Activated T-cell treated with anti-CD3 and anti-CD28 coated beads for 48 hours (primary cell): ENCODE measurements around the gene NID1.

ENCODE experiments used
- DNase-seq: peaks from one replicate; pipeline ENCODE4 v3.0.0-alpha.2; 2020; ENCODE audit warnings: low read depth

Gene NID1

GRCh38 chr1:236063919-236064673, 794 bp downstream of the NID1 start:
- DNase-seq, result no peak

- DNase-seq, result no peak
Measured at GRCh38 chr1:236063551-236063918, 1.4 kb downstream of the NID1 start.

GRCh38 chr1:236060286-236060685, 4.6 kb downstream of the NID1 start:
- no peak for DNase-seq

DNA sequence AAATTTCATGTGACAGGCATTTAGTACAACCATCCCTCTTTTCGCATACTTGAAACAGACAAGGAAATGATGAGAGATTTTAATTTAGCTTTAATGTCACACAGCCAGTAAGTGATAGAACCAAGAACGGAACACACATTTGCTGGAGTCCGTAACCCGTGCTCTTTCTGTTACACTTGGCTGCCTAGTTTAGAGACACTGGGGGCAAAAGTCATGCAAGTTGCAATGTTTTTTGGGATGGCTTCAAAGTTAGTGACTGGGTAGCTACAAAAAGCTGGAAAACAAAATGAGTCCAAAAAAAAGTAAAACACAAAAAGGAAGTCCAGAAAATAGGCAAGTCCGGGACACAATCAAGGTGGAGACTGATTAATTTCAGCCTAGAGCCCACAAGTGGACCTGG, 5.9 kb downstream of the NID1 start:
- no peak for DNase-seq

DNA sequence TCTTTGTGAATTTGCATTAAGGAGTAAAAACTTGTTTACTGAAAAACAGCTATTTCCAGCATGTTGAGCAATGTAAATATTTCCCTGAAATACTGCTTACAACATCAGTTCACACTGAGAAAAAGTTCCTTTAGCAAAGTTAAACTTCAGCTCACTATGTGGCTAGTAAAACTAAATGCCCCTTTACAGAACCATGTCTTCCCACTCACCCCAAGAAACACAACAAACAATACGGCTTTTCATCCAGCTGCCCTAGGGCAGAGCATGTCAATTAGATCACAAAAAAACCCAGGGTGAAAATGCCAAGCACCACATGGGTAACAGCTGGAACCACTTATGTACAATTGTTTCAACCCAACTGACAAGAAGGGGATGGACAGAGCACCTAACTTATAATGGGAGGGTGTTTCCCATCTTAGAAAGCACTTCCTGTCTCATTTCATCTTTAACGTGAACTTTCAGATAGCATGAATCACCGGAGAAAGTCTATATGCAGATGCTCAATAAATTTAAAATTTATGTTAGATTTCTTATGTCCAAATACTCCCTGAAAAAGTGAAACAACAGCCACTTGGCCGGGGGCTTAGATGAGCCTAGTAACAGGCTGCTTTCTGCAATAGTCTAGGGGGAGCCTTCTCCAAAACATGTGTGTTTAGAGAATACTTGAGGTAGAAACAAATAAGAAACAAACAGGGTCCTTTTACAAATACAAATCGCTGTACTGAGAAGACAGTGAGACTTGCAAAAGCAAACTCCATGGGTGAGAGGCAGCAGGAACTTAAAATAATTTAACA, 6.6 kb downstream of the NID1 start:
- DNase-seq, result no peak

DNA sequence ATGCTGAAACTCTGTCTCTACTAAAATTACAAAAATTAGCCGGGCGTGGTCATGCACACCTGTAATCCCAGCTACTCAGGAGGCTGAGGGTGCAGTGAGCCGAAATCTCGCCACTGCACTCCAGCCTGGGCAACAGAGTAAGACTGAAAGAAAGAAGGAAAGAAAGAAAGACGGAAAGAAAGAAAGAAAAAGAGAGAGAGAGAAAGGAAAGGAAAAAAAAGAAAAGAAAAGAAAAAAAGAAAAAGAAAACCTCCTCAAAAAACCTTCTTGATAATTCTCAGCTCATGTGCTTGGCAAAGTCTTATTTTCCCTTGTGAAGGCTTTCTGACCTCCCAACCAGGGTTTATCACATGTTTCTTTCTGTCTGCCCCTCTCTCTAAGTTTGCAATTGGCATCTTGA, 7.3 kb downstream of the NID1 start:
- DNase-seq, result no peak

DNA sequence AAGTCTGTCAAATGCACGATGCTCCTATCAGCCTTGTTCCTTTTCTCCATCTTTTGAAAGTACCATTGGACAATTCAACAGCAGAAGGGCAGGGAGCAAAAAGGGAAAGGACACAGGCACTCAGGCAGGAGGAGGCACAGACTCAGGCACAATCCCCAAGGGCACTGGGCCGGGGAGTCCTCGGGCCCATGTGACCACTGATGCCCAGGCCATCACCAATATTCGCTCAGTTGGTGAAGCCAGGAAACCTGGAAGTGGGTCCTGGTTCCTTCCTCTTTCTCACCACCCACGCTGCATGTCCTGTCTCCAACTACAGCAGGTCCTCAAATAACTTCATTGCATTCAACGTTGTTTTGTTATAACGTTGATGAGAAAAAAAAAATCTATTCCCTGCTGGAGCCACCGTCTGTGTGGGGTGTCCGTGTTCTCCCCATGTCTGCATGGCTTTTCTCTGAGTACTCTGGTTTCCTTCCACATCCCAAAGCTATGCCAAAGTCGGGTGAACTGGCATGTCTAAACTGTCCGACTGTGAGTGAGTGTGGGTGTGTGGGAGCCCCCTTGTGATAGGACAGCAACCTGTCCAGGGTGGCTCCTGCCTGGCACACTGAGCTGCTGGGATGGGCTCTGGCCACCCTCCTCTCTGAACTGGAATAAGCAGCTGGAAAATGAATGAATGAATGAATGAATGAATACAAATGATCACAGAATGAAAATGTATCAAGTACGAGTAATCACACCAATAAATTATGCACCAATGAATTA, 12.5 kb downstream of the NID1 start:
- DNase-seq, result no peak

DNA sequence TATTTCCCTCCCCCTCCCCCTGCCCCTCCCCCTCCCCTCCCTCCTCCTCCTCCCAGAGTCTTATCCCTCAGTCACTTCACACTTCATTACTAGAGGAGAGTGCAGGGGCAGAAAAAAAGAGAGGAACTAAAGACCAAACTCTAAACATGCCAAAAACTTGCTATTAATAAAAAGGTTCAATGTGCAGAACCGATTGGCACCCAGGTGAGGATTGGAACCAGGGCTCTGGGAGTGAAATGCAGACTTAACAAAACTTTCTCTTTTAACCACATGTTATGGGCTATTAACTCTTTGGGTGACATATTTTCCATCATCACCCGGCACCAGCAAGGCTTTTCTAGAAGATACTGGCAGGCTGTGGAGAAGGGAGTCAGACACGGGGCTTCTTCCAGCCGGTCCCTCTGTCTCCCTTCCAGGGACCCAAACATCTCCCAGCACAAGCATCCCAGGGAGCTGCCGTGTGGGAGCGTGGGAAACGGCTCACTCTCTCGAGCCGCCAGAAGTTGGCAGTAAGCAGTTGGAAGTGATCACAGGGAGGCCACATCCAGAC, 13.6 kb downstream of the NID1 start:
- no peak for DNase-seq

GRCh38 chr1:236045771-236046170, 19.1 kb downstream of the NID1 start:
- no peak for DNase-seq

- no peak for DNase-seq
Measured at GRCh38 chr1:236044341-236044740, 20.5 kb downstream of the NID1 start.

DNA sequence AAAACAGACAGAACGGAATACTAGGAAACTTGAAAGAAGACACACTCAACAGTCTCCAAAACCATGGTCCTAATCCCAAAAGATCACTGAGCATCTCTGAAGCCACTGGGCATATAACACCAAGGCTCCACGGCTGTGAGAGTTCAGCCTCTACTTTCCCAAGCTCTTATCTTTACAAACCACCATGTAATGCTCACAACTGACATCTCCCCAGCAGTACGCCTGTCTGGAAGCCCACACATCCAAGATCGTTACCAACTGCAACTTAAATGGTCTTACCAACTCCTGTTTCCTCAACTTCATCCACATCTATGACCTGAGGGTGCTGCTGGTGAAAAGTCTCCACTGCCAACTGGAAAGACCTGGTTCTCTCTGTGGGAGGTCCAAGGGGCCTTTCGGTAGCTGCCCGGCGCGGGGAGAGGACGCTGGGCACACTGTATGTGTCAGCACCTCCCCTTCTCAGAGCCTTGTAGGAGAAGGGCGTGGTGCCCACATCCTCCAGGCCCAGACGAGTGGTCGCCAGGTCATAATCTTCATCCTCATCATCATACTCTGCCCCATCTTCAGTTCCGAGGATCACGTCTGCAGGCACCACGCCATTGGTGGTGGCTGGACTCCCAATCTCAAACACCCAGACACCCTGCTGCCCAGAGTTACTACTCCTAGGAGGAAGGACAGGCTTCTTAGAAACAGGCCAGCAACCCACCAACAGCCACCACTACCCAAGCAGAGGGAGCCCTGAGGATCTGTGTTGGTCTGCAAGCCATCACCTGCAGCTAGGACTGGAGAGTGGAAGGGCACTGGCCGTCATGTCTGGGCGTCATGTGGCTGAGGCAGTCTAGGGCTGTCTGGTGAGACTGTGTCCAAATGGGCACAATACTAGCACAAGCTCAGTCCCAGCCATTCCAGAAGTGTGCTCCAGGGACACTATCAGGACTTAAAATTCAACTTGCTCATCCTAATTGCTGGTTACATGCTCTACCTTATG, 23.0 kb downstream of the NID1 start:
- DNase-seq, result no peak

DNA sequence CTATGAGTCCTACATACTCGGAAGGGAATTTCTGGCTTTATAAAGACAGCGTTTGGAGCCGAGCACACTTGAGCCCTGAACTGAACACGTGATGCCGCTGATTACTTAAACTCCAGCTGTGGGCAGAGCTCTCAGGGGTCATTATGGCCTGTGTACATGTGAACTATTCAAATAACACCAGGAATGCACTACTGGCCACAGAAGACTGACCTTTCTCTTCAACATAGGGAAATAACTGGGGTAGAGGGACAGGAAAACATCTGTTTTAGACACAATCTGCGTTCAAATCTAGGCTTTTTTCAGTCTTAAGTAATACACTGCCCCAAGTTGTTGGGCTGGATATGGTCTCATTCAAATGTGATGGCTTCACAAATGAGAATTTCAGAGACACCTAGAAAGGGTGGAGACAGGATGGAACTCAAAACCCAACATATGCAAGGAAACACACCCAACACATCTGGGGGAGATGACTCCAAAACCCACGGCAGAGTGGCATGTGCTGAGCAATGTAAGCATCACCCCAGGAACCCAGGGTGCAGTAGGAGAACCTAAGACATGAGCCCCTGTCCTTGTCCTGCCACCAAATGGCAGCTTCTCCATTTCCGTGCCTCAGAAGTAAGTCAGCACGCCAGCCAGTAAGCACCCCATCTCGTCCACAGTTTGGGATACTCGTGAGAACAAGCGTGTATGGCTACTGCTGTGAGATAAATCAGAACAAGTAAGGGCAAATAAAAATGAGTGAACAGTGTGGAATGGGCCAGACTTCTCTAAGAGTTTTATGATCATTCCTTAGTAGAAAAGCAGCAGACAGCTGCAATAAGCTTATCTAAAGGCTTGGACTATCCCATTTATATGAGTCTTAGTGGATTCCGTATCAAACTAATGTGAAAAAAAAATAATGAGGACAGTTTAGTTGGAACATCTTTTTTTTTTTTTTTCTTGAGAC, 24.9 kb downstream of the NID1 start:
- DNase-seq, result no peak

GRCh38 chr1:236038034-236038433, 26.9 kb downstream of the NID1 start:
- DNase-seq, result no peak

DNA sequence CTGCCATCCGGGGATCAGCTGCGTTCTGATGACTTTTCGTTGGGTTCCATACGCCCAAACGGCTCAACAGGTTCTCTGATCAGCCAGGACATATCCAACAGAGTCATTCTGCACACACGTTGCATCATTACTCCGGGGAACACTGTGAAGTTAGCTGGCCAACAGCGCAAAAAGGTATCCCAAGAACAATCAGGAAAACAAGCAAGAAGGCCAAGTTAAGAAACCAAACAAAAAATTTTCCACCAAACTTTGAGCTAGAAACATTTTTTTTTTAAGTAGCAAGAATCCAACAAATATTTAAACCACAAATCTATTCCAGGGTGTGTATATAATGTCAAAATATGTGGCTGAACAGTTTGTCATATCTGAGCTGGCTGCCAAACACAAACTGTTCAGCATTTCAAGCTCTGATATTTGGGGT, 29.2 kb downstream of the NID1 start:
- no peak for DNase-seq

- DNase-seq, result no peak
Measured at GRCh38 chr1:236033336-236033735, 31.6 kb downstream of the NID1 start.

DNA sequence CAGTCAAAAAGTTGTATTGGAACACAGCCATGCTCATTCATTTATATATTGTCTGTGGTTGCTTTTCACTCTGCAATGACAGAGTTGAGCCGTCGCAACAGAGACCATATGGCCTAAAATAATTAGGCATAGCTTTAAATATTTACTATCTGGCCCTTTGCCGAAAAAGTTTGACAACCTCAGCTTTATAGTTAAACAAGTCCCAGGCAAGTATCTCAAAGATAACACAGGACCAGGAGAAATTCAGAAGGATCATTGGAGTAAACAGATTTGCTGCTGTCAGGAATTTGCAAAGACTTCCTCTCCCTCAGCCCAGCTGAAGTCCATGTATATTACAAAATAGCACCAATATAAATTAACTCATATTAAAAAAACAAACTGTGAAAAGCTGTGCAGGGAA, 34.4 kb downstream of the NID1 start:
- no peak for DNase-seq

- DNase-seq, result no peak
Measured at GRCh38 chr1:236029428-236029940, 35.4 kb downstream of the NID1 start.

DNA sequence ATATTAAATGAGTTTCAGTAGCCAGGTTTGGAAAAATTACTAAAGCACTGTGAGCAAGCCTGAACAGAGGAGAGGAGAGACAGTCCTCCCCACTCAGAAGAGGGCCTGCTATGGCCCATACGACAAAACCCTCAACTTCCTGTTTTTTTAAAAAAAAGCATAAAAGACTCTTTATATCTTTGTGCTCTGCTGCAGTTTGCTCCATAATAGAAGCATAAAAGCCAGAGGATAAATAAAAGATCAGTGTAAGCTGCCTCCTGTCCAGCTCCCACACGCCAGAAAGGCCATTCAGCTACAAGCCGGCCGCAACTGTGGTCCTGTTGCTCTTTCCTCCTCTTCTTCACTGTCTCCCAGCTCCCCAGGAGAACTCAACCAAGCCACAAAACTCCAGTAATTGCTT, 37.8 kb downstream of the NID1 start:
- no peak for DNase-seq

DNA sequence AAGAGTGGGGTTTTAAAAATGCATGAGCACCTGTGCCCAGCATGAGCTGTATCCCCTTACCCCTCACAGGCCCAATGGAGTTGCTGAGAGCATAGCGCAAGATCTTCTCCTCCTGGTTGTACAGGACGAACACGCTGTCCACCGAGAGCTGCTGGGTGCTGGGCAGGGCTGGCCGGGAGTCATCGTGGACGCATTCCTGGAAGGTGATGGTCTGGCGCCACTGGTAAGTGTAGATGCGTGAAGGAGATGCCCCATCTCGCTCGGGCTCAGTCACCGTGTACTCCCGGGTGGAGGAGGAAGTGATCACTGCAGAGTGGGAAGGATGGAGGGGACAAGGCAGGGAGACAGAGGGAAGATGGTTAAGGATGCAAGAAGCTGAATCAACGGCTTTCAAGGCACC, 39.1 kb downstream of the NID1 start:
- no peak for DNase-seq

- DNase-seq, result no peak
Measured at GRCh38 chr1:236024641-236025040, 40.2 kb downstream of the NID1 start.
